Epithelial cell of proximal tubule (primary cell): ENCODE data around the gene MRPL24. TPM values are rescaled to one million over a fixed set of nuclear protein-coding genes. Genes with fewer than 3 reads are reported as not detected.

Source experiments
- DNase-seq: peaks from one replicate; pipeline ENCODE4 v3.0.0-alpha.2; 2011; ENCODE audit warnings: low read depth
- H3K4me3 ChIP-seq: 2 replicates; pipeline ENCODE4 v1.5.1; 2011; ENCODE audit warnings: low read depth, mild to moderate bottlenecking, low read length
- CTCF ChIP-seq: conservative IDR thresholded peaks from 2 replicates; pipeline ENCODE4 v1.5.1; 2012; ENCODE audit warnings: low read depth, mild to moderate bottlenecking, low read length
- total RNA-seq: library from RNA; depleted of rRNA; stranded (reverse); fragments of >200 nt; gene quantifications from 2 replicates; pipeline ENCODE4 v1.2.3, GENCODE V29; 2015

The MRPL24 gene
- total RNA-seq, 1 donor from 2014 or later, result 47.7 TPM

- DNase-seq, result no peak
- no peak overlapping the region for H3K4me3 ChIP-seq
- TF ChIP-seq CTCF, result no peak
These were observed 36.7 kb upstream of the MRPL24 start for GRCh38 chr1:156777573-156777972.

DNA sequence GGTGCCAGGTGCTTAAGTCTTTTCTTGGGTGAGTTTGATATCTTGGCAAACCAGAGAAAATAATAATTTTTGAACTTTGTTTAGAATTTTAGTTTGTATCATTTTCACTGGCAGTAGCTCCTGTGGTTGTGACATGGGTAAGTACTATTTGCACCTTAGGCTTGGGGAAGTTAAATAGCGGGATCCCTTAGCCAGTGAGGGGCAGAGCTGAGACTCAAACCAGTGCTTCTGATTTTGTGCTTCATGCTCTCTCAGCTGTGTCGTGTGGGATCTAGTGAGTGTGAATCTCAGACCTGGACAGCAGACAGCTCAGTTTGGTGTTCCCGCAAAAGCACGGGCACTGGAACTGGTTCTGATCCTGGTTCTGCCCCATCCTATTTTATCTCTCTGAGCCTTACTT is 36.1 kb upstream of the MRPL24 start:
- no peak for TF ChIP-seq CTCF
- no peak for DNase-seq
- no peak overlapping the region for H3K4me3 ChIP-seq

DNA sequence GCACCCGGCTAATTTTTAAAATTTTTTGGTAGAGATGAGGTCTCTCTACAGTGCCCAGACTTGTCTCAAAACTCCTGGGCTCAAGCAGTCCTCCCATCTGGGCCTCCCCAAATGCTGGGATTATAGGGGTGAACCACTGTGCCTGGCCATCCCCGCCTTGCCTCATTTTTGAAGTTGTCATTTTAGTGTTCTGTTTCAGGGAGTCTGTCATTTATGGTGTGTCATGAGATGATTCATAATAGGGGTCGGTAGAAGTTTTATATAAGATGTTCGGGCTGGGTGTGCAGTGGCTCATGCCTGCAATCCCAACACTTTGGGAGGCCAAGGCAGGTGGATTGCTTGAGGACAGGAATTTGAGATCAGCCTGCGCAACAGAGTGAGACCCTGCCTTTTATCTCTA is 34.9 kb upstream of the MRPL24 start:
- no peak for DNase-seq
- no peak overlapping the region for H3K4me3 ChIP-seq
- TF ChIP-seq CTCF, result no peak

- no peak for DNase-seq
- peak; percentile 30 for TF ChIP-seq CTCF
- H3K4me3 ChIP-seq, result no peak overlapping the region
These were observed 32.7 kb upstream of the MRPL24 start for GRCh38 chr1:156773607-156774006.

DNA sequence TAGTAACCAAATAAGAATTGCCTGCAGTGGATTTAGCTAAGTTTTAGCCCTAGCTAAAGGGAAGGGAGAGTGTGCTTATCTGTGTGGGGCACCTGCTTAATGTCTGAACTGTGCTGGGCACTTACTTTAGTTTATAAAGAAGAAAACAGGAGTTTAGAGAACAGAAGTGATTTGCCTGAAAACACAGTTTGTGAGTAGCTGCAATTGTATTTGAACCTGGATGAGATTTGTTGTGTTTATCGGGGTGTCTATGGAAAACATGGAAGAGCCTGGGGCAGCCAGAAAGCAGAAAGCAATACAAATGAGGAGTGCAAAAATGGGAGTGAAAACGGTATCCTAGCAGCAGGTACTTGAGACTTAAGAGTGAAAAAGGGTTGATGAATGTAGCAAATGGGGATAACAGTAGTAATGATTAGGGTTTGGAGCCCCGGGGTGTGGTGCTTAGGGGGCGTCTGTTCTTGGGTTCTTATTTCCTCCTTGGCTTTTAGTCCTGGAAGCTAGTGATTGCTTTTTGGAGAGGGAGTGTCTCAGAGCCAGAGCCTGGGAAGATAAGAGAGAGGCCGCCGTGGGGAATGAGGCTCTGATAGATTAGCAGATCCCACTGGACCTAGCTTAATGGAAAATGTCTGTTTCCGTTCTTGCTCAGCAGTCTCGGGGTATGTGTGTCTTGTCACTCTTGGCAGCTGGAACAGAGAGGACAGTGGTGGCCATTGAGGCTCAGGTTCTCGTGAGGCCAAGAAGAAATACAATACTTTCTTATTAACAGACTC is 32.0 kb upstream of the MRPL24 start:
- DNase-seq, result no peak
- TF ChIP-seq CTCF, result no peak
- H3K4me3 ChIP-seq, result no peak overlapping the region

DNA sequence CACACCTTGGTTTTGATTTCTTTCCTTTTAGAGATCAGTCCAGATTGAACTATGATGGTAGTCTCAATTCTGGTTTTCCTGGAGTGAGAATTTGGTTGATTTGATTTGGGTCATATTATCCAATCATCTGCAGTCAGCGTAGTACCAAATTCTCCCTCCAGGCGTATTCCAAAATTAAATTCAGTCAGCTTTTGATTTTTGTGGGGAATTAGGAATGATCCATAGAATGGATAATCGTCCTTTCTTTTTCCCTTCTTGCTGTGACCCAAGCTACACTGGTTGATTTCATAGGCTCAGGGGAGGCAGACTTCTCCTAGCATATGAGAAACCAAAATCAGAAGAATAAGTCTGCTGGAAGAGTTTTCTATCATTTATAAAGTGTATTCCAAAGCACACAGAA is 31.3 kb upstream of the MRPL24 start:
- peak; percentile 3 for TF ChIP-seq CTCF
- DNase-seq, result no peak
- no peak overlapping the region for H3K4me3 ChIP-seq
